ENCODE measurements around the gene KRTAP3-1.

DNA sequence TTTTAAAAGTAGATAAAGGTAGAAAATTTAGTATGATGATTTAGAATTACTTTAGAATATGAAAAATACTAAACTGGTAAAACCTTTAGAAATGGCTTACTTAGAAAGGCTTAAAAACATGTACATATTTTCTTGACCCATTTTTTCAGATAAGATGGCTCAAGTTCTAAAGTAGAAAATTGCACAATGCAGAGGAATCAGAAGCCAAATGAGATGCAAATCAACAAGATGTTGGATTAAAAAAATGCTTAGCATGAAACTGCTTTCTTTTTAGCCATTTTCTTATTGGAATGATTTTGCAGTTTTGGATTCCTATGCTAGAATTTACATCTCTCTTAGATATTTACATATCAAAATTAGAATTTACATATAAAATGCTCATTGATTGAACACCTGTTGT, 1.5 kb upstream of the KRTAP3-1 start:
- TF ChIP-seq, protein P1, sequence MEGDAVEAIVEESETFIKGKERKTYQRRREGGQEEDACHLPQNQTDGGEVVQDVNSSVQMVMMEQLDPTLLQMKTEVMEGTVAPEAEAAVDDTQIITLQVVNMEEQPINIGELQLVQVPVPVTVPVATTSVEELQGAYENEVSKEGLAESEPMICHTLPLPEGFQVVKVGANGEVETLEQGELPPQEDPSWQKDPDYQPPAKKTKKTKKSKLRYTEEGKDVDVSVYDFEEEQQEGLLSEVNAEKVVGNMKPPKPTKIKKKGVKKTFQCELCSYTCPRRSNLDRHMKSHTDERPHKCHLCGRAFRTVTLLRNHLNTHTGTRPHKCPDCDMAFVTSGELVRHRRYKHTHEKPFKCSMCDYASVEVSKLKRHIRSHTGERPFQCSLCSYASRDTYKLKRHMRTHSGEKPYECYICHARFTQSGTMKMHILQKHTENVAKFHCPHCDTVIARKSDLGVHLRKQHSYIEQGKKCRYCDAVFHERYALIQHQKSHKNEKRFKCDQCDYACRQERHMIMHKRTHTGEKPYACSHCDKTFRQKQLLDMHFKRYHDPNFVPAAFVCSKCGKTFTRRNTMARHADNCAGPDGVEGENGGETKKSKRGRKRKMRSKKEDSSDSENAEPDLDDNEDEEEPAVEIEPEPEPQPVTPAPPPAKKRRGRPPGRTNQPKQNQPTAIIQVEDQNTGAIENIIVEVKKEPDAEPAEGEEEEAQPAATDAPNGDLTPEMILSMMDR (IDR thresholded peaks at IDR 0.05): no peak
- TF ChIP-seq POLR2A (IDR thresholded peaks at IDR 0.05): no peak
